Measurements from ENCODE around the gene SIK3.

Gene SIK3

GRCh38 chr11:116984589-116984988 lies 113.6 kb downstream of the SIK3 start:
- H3K36me3 ChIP-seq = no peaks in the 10 kb centered on the region
- no peaks in the 10 kb centered on the region for H3K27me3 ChIP-seq
- H3K27ac ChIP-seq = peak overlapping the region; percentile 93
- H3K4me1 ChIP-seq (ENCODE audit: control insufficient read depth in 1 of 2, insufficient read depth in 1 of 2, low read depth in 1 of 2, low read length in 1 of 2) = peaks cover 94 to 100% of the 10 kb centered on the region in 2 experiments
- H3K4me3 ChIP-seq (ENCODE audit: low read depth in 1 of 2, low read length in 1 of 2) = no peak overlapping the region
- H3K9me3 ChIP-seq = no peaks in the 10 kb centered on the region
- TF ChIP-seq, protein P1, sequence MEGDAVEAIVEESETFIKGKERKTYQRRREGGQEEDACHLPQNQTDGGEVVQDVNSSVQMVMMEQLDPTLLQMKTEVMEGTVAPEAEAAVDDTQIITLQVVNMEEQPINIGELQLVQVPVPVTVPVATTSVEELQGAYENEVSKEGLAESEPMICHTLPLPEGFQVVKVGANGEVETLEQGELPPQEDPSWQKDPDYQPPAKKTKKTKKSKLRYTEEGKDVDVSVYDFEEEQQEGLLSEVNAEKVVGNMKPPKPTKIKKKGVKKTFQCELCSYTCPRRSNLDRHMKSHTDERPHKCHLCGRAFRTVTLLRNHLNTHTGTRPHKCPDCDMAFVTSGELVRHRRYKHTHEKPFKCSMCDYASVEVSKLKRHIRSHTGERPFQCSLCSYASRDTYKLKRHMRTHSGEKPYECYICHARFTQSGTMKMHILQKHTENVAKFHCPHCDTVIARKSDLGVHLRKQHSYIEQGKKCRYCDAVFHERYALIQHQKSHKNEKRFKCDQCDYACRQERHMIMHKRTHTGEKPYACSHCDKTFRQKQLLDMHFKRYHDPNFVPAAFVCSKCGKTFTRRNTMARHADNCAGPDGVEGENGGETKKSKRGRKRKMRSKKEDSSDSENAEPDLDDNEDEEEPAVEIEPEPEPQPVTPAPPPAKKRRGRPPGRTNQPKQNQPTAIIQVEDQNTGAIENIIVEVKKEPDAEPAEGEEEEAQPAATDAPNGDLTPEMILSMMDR (IDR thresholded peaks at IDR 0.05) = no peak

DNA sequence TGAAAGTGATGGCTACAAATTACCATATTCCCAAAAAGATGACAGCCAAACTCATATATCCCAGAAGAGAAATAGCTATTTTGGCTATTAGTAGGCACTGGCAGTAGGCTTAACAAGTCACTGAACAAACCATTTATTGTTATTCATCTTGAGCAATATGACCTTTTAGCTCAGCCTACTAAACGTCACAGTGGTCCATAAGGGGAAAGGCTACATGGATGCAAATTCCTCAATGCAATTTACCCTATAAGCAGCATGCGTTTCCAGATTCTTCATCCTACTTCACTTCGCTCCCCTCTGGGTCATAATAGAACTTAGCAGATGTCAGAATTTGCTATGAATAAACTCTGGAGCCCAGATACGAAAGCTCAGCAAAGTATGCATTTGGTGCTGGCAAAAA lies 114.0 kb downstream of the SIK3 start:
- no peaks in the 10 kb centered on the region for H3K27me3 ChIP-seq
- H3K4me1 ChIP-seq (ENCODE audit: control insufficient read depth in 1 of 2, insufficient read depth in 1 of 2, low read depth in 1 of 2, low read length in 1 of 2) = peaks cover 94 to 99% of the 10 kb centered on the region in 2 experiments
- H3K27ac ChIP-seq = peak overlapping the region; percentile 93
- H3K4me3 ChIP-seq (ENCODE audit: low read depth in 1 of 2, low read length in 1 of 2) = no peak overlapping the region
- TF ChIP-seq, protein P1 (IDR thresholded peaks at IDR 0.05) = no peak
- no peaks in the 10 kb centered on the region for H3K9me3 ChIP-seq
- H3K36me3 ChIP-seq = no peaks in the 10 kb centered on the region

DNA sequence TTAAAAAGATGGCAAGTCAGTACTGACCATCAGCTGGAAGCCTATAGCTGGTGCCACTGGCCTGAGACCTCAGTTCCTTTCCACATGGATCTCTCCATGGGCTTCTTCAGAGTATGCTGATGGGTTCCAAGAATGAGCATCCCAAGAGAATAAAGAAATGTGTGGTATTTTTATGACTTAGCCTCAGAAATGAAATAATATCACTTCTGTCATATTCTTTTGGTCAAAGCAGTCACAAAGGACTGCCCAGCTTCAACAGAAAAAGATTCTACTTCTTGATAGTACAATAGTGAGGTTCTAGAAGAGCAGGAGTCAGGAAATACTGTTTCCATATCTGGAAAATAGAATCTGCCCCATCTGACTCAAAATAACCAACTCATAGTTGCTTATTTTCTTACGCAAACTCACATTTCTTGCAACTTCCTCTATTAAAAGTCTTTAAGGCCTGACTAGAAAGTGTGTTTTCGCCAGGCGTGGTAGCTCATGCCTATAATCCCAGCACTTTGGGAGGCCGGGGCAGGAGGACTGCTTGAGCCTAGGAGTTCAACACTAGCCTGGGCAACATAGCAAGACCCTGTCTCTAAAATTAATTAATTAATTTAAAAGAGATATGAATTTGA lies 116.9 kb downstream of the SIK3 start:
- peak overlapping the region; percentile 93 for H3K27ac ChIP-seq
- peak overlapping the region; percentile 16 to 45 for H3K4me3 ChIP-seq (ENCODE audit: low read depth in 1 of 2, low read length in 1 of 2)

GRCh38 chr11:116980136-116980793 lies 118.0 kb downstream of the SIK3 start:
- Histone ChIP-seq H3K4me1 (ENCODE audit: control insufficient read depth in 1 of 2, insufficient read depth in 1 of 2, low read depth in 1 of 2, low read length in 1 of 2) (peaks cover 64 to 74% of the 10 kb centered on the region in 2 experiments), H3K9me3 (no peaks in the 10 kb centered on the region)

More for the DNA sequence above, 116.9 kb downstream of the SIK3 start:
- no peaks in the 10 kb centered on the region for H3K27me3 ChIP-seq
- H3K36me3 ChIP-seq = no peaks in the 10 kb centered on the region
- TF ChIP-seq, protein P1 (IDR thresholded peaks at IDR 0.05) = no peak
- no peaks in the 10 kb centered on the region for H3K9me3 ChIP-seq
- H3K4me1 ChIP-seq (ENCODE audit: control insufficient read depth in 1 of 2, insufficient read depth in 1 of 2, low read depth in 1 of 2, low read length in 1 of 2) = peaks cover 75 to 86% of the 10 kb centered on the region in 2 experiments

GRCh38 chr11:116976941-116977570 lies 121.2 kb downstream of the SIK3 start:
- no peaks in the 10 kb centered on the region for H3K36me3 ChIP-seq
- no peak overlapping the region for H3K4me3 ChIP-seq (ENCODE audit: low read depth in 1 of 2, low read length in 1 of 2)
- peak overlapping the region; percentile 23 for H3K27ac ChIP-seq
- TF ChIP-seq, protein P1 (IDR thresholded peaks at IDR 0.05) = no peak
- H3K27me3 ChIP-seq = no peaks in the 10 kb centered on the region
- H3K9me3 ChIP-seq = no peaks in the 10 kb centered on the region
- H3K4me1 ChIP-seq (ENCODE audit: control insufficient read depth in 1 of 2, insufficient read depth in 1 of 2, low read depth in 1 of 2, low read length in 1 of 2) = peaks cover 43 to 58% of the 10 kb centered on the region in 2 experiments

More at GRCh38 chr11:116980136-116980793, 118.0 kb downstream of the SIK3 start:
- H3K4me3 ChIP-seq (ENCODE audit: low read depth in 1 of 2, low read length in 1 of 2) = peak overlapping the region; percentile 16 to 45
- H3K36me3 ChIP-seq = no peaks in the 10 kb centered on the region
- TF ChIP-seq, protein P1 (IDR thresholded peaks at IDR 0.05) = no peak
- peak overlapping the region; percentile 93 for H3K27ac ChIP-seq
- no peaks in the 10 kb centered on the region for H3K27me3 ChIP-seq
